Pancreas (tissue), 10 donors: ENCODE measurements around the gene PIWIL4. TPM values are rescaled to one million over a fixed set of nuclear protein-coding genes. Genes with fewer than 3 reads are reported as not detected.

Experiments
- ATAC-seq, 4 donors: fragments of 200-7000 bp; cut with Tn5 transposase; one replicate each; pipeline versions ENCODE4 v1.8.0 to v1.9.1; 2020; ENCODE audit warnings: mild to moderate bottlenecking in 4 of 4, moderate library complexity in 4 of 4
- DNase-seq, 6 donors: peaks; one replicate each; pipeline ENCODE4 v3.0.0-alpha.2; 2020
- FAIRE-seq: peaks from 2 replicates; lab custom pipeline; 2012; peaks lifted over from hg19 to GRCh38; lab: Jason Lieb, UNC
- H3K27ac ChIP-seq, 4 donors: fragments of 200-600 bp; sonication (generic); 1 replicate in 3 of 4; 2 replicates in 1 of 4; pipeline versions ENCODE4 v1.5.0 to v1.8.0; 2020
- H3K27me3 ChIP-seq, 4 donors: fragments of 200-600 bp; one replicate each; pipeline ENCODE4 v1.8.0; 2021
- H3K36me3 ChIP-seq, 3 donors: fragments of 200-600 bp; sonication (generic) in 1 of 3; one replicate each; pipeline versions ENCODE4 v1.5.0 to v1.8.0; 2020 to 2021
- H3K4me1 ChIP-seq, 3 donors: fragments of 200-600 bp; one replicate each; pipeline ENCODE4 v1.8.0; 2021
- H3K4me3 ChIP-seq, 4 donors: fragments of 200-600 bp; sonication (generic) in 2 of 4; one replicate each; pipeline versions ENCODE4 v1.5.0 to v1.8.0; 2020 to 2021
- H3K9me3 ChIP-seq, 4 donors: fragments of 200-600 bp; one replicate each; pipeline ENCODE4 v1.8.0; 2021
- CTCF ChIP-seq, 4 donors: fragments of 200-600 bp; sonication (generic) in 3 of 4; IDR thresholded peaks; one replicate each; pipeline versions ENCODE4 v1.5.0 to v1.8.0; 2021; ENCODE audit warnings: antibody characterized with exemption in 4 of 4
- whole genome bisulfite sequencing, 2 donors: extraction: QIAGEN DNeasy Blood & Tissue Kit; methylation state at CpG; one replicate each; pipeline ENCODE4 v1.1.7; 2013; 5-methylcytosine and 5-hydroxymethylcytosine counted together
- intact Hi-C, 3 donors: fragments of 100-400 bp; cut with DNase I; formaldehyde crosslinking; loops; one replicate each; pipeline versions ENCODE4 v1.11.1 to v1.14.2; 2022
- polyA plus RNA-seq, 2 donors: library from polyadenylated mRNA; stranded (reverse); fragments of 200-250 nt; gene quantifications; one replicate each; pipeline ENCODE4 v1.2.3, GENCODE V29; 2013
- total RNA-seq, 6 donors: library from RNA; stranded (reverse); fragmentation: NEBNext Ultra II Directional in 4 of 6; extraction: Animal tissue kit (Norgen Biotek cat#: 25700) in 4 of 6; gene quantifications; one replicate each; pipeline versions ENCODE4 v1.2.1 to v1.2.4, GENCODE V29; 2021 to 2023
- donor health status: healthy with polysubstance abuse.
- donor health status: DM: no; HTN: no; CAD: no; lungs with moderate emphysema.
- donor health status: DM: no; HTN: no; CAD: no.
- donor health status: control.
- donor health status: control.
- donor health status: Bipolar disorder and iron deficiency.
- donor health status: DM: yes; HTN: yes; CAD: no.
- donor health status: DM: no; HTN: no; CAD: no.
- donor health status: DM: no; HTN: no; CAD: no.
- donor health status: DM: yes; HTN: yes; CAD: no.

The PIWIL4 gene
- total and polyA plus RNA-seq, 8 donors: 4.0 to 12.3 (median 5.6) TPM

DNA sequence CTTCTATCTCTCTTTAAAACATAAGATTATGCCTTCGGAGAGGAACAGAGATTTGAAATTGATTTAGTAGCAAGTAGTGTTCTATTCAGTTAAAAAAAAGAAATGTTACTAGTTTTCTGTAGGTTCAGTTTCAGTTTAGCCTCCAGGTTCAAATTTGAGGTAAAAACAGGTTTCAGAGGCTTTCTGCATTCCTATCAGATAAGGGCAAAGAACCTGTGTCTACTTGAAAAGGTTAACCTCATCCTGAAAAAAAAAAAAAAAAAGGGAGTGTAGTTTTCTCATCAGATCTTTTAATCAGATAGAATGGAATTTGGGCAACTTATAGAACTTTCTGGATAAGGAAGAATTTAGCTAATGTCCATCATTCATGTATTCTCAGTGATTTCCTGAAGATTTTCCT, 42.8 kb upstream of the PIWIL4 start:
- Histone ChIP-seq H3K36me3 (no peaks in the 10 kb centered on the region), H3K4me3 (no peak overlapping the region), H3K27me3 (no peaks in the 10 kb centered on the region), H3K27ac (no peak overlapping the region), H3K4me1 (peaks cover 0 to 5% (median 3%) of the 10 kb centered on the region in 3 donors), H3K9me3 (no peaks in the 10 kb centered on the region)
- intact Hi-C loops: loop anchor here in 1 of 3 donors (10.0 kb wide), 1 partner anchor 70 kb away; no protein-coding TSS in a partner anchor
- FAIRE-seq (no peak), DNase-seq (no peak), ATAC-seq (no peak)
- TF ChIP-seq CTCF (IDR thresholded peaks at IDR 0.05): no peak
- WGBS, 2 donors: 66 to 68% methylated on average over 1 of the region's 1 CpG

DNA sequence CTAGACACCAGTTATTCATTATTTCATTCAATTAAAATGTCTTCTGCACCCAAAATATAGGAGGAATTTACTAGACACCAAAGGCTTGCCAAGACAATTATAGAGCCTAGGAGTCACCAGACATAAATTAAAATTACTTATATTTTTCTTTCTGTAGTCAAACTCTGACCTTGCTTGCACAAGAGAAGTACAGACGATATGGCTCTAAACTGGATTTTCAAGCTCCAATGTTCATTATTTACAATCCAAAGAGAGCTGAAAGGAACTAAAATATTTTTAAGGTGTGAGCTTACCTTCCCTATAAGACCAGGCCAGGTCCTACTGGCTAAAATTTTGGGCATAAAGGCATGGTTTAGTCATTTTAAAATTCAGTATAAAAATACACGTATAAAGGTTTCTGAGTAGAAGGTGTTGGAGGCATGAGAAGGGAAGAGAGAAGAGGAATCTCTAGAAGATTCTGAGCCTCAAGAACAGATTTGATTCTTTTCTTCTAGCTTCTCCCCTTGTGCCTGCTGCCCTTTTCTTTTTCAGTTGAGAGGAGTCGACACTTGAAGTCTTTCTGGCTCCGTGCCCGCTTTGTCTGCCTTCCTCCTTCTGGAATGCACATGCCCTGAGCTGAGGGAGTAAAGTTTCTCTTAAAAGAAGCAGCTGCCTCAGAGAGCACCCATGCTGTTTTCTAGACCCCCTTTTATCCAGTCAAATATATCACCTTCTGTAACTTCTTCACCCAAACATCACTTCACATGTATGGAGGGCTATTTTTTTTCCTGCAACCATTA, 41.4 kb upstream of the PIWIL4 start:
- intact Hi-C loops: loop anchor here in 1 of 3 donors (10.0 kb wide), 1 partner anchor 69 kb away; no protein-coding TSS in a partner anchor
- Histone ChIP-seq H3K4me1 (peaks cover 0 to 5% (median 3%) of the 10 kb centered on the region in 3 donors), H3K27ac (no peak overlapping the region), H3K4me3 (no peak overlapping the region), H3K27me3 (no peaks in the 10 kb centered on the region), H3K9me3 (no peaks in the 10 kb centered on the region), H3K36me3 (no peaks in the 10 kb centered on the region)
- no peak for FAIRE-seq
- no peak for TF ChIP-seq CTCF (IDR thresholded peaks at IDR 0.05)
- peak; percentile 9 to 80 (median 56) for DNase-seq
- ATAC-seq: peak in 2 of 4 donors; percentile 47 to 68
- 32 to 35% methylated on average over 5 of the region's 5 CpGs for WGBS, 2 donors

DNA sequence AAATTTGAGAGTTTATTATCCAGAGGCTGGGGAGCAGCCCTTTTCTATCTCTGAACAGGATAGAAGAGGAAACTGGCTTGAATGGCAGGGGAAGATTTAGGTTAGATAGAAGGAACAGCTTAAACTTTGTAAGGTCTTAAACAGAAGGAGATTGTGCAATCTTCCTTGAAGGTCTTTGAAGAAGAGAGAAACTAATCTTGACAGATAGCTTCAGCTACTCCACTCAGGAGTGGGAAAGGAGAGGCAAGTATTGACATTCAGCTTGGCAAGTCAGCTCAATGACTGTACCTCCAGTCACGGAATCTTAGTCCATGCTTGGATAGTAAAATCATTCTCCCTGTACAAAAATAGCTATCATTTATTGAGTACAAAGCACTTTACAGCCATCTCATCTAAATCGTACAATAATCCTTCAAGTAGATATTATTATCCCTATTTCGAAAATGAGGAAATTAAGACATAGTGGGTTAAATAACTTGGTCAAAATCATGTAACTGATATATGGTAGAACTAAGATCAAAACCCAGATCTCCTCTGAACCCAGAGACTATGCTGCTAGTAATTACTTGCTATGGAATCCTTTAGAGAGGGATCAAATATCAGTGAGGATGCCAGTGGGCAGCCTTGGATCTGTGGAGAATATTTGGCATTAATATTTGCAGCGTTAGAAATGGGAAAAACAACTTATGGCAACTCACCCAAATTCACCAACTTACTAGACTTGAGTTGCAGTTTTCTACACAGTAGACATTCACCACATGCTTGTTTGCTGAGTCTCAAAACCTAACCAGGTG, 40.3 kb upstream of the PIWIL4 start:
- WGBS, 2 donors: 69 to 74% methylated on average over 4 of the region's 4 CpGs
- no peak overlapping the region for H3K27ac ChIP-seq
- no peaks in the 10 kb centered on the region for H3K36me3 ChIP-seq
- DNase-seq (no peak), ATAC-seq (no peak), FAIRE-seq (no peak)
- H3K9me3 ChIP-seq: no peaks in the 10 kb centered on the region
- intact Hi-C loops: loop anchor here in 1 of 3 donors (10.0 kb wide), 1 partner anchor 68 kb away; no protein-coding TSS in a partner anchor
- H3K4me1 ChIP-seq: peaks cover 0 to 5% (median 3%) of the 10 kb centered on the region in 3 donors
- TF ChIP-seq CTCF (IDR thresholded peaks at IDR 0.05): no peak
- no peak overlapping the region for H3K4me3 ChIP-seq
- no peaks in the 10 kb centered on the region for H3K27me3 ChIP-seq

- intact Hi-C loops: loop anchor here in 1 of 3 donors (10.0 kb wide), 1 partner anchor 66 kb away; no protein-coding TSS in a partner anchor
- peaks cover 0 to 5% (median 3%) of the 10 kb centered on the region in 3 donors for H3K4me1 ChIP-seq
- H3K27ac ChIP-seq: no peak overlapping the region
- no peaks in the 10 kb centered on the region for H3K27me3 ChIP-seq
- FAIRE-seq: no peak
- H3K4me3 ChIP-seq: no peak overlapping the region
- TF ChIP-seq CTCF (IDR thresholded peaks at IDR 0.05): no peak
- no peaks in the 10 kb centered on the region for H3K36me3 ChIP-seq
- ATAC-seq: no peak
- DNase-seq: no peak
- H3K9me3 ChIP-seq: no peaks in the 10 kb centered on the region
Measured at GRCh38 chr11:94528551-94528950, 38.6 kb upstream of the PIWIL4 start.
